SIG-M5 (cell line): ENCODE measurements around the gene ELAVL3.

ENCODE experiments used
- DNase-seq: peaks from one replicate; lab custom pipeline; 2025; lab: John Stamatoyannopoulos, UW

ELAVL3 gene

GRCh38 chr19:11480715-11481533, at the start of gene ELAVL3:
ELAVL3 (minus strand) TSS chr19:11481046; CDS start chr19:11480608, 438 bp downstream.
- no peak for DNase-seq

GRCh38 chr19:11530432-11530831, 49.6 kb upstream of the ELAVL3 start:
- DNase-seq, result no peak

GRCh38 chr19:11528551-11529341, 47.9 kb upstream of the ELAVL3 start, which contains the start of gene ECSIT:
ECSIT (minus strand) TSS chr19:11529134; CDS start chr19:11519170, 9,964 bp downstream.
- DNase-seq, result peak; percentile 64

GRCh38 chr19:11519138-11519537, 38.3 kb upstream of the ELAVL3 start:
- DNase-seq, result no peak

GRCh38 chr19:11513946-11514345, 33.1 kb upstream of the ELAVL3 start:
- DNase-seq, result no peak

- DNase-seq, result no peak
These were observed 29.6 kb upstream of the ELAVL3 start for GRCh38 chr19:11510444-11510843.

GRCh38 chr19:11507370-11508078, 26.7 kb upstream of the ELAVL3 start:
- no peak for DNase-seq

- DNase-seq, result no peak
These were observed 26.1 kb upstream of the ELAVL3 start for GRCh38 chr19:11506967-11507366.

- DNase-seq, result no peak
These were observed 25.3 kb upstream of the ELAVL3 start for GRCh38 chr19:11506101-11506555.

GRCh38 chr19:11505504-11506100, 24.8 kb upstream of the ELAVL3 start, which contains the start of gene ZNF653:
ZNF653 (minus strand) TSS chr19:11505839; CDS start chr19:11505786, 53 bp downstream.
- no peak for DNase-seq

GRCh38 chr19:11505032-11505503, 24.2 kb upstream of the ELAVL3 start:
- peak; percentile 24 for DNase-seq

GRCh38 chr19:11504502-11505031, 23.7 kb upstream of the ELAVL3 start:
- DNase-seq, result no peak

- no peak for DNase-seq
These were observed 19.1 kb upstream of the ELAVL3 start for GRCh38 chr19:11499890-11500420.

- DNase-seq, result no peak
These were observed 18.4 kb upstream of the ELAVL3 start for GRCh38 chr19:11499220-11499726.

- DNase-seq, result no peak
These were observed 15.7 kb upstream of the ELAVL3 start for GRCh38 chr19:11496391-11497163.

- no peak for DNase-seq
These were observed 15.0 kb upstream of the ELAVL3 start for GRCh38 chr19:11495885-11496284.

- DNase-seq, result no peak
These were observed 14.6 kb upstream of the ELAVL3 start for GRCh38 chr19:11495481-11495880.

GRCh38 chr19:11494634-11495285, 13.9 kb upstream of the ELAVL3 start:
- no peak for DNase-seq

- DNase-seq, result no peak
These were observed 8.5 kb upstream of the ELAVL3 start for GRCh38 chr19:11489378-11489777.
